Lung microvascular endothelial cell (primary cell): ENCODE results near the gene AMBRA1. TPM values are rescaled to one million over a fixed set of nuclear protein-coding genes. Genes with fewer than 3 reads are reported as not detected.

Source experiments
- DNase-seq, 2 donors: peaks; one replicate each; pipeline versions ENCODE4 v3.0.0 to v3.0.0-alpha.2; 2010; ENCODE audit warnings: low read depth in 2 of 2
- total RNA-seq: library from RNA; depleted of rRNA; stranded (reverse); fragments of >200 nt; gene quantifications from 2 replicates; pipeline ENCODE4 v1.2.1, GENCODE V29; 2014

AMBRA1 gene
- total RNA-seq, 1 donor from 2014 or later = 15.3 TPM

DNA sequence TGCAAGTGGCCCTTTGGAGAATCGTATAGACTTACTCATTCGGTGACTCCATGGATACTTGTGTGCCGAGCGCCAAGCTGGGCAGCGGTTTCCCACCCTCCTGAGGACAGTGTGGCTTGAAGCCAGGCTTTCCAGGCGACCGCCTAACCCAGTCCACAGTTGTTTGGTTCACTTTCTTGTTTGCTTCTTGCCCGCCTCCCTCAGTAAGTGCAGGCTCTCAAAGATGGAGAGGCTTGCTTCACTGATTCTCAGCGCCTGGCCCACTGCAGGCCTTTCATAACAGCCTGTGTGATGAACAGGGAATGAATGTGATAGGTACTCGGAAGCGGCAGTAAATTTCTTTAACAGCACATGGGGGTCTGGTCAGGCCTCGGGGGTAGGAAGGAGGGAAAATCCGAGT, 223.6 kb downstream of the AMBRA1 start:
- no peak for DNase-seq

DNA sequence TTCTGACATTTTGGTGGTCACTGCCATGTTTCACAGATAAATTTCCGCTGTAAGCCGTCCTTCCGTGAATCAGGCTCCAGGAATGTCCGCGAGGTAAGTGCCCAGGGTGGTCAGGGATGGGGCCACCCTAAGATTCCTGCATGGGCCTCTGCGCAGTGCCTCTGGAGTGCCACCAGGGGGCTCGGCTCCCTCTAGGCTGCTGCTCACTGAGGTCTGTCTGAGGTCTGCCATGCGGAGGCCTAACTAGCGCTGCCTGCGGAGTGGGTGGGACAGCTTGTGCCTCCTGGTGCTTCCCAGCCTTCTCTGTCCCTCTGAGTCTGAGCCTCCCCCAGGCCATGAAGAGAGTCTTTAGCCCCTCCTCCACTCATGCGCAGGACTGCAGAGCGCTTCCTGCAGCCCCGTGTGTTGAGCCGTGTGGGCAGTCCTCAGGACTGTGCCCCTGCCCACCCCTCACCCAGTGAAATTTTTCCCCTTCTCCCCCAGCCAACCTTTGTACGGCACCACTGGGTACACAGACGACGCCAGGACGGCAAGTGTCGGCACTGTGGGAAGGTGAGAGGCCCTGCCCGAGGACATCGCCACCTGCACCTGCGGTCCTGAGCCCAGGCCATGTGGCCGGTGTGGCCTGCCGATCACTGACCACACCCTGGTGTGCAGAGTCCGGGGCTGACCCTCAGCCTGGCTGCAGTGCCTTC, 224.2 kb downstream of the AMBRA1 start:
- peak; percentile 79 to 82 for DNase-seq

DNA sequence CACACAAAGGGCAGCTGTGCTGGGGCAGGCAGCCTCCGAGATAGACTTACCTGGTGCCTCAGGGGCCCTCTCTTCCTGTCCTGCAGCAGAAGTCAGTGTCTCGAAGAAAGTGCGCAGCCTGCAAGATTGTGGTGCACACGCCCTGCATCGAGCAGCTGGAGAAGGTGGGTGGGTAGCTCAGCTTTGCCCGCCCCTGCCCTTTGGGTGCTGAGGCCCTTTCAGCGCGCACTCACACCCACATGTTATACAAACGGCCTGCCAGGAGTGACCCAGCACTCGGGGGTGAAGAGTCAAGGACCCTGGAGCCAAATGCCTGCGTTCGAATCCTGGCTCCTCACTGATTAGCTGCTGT, 225.9 kb downstream of the AMBRA1 start:
- no peak for DNase-seq

DNA sequence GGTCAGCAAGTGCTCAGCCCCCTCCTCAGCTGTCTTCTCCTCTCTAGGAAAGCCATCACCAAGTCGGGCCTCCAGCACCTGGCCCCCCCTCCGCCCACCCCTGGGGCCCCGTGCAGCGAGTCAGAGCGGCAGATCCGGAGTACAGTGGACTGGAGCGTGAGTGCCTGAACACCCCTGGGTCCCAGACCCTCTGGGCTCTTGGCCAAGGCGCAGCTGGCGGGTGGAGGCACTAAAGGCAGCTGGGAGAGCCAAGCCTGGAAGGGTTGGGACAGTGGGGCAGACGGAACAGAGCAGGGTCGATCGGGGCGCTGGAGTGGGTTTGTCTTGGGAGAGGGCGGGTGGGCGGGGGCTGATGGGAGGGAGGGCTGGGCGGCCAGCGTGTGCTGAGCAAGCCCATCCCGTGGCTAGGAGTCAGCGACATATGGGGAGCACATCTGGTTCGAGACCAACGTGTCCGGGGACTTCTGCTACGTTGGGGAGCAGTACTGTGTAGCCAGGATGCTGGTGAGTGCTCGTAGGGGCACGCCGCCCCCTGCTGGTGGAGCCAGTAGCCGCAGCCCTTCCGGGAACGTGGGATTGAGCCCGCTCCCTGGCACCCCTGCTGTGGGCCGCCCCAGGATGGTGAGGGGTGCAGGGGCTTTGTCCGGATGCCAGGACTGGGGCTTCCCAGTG, 226.4 kb downstream of the AMBRA1 start:
- DNase-seq = peak; percentile 62 to 74

DNA sequence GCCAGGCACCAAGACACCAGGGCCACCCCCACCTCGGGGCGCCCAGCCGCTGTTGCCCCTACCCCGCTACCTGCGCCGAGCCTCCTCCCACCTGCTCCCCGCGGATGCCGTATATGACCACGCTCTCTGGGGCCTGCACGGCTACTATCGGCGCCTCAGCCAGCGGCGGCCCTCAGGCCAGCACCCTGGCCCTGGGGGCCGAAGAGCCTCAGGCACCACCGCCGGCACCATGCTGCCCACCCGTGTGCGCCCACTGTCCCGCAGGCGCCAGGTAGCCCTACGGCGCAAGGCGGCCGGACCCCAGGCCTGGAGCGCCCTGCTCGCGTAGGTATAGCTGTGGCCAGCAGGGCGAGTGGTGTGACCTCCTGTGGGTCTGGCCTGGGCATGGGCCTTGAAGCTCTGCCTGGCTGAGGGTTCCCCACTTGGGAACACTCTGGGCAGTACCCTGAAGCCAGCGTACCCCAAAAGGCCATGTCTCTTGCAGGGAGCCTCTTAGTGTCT, 227.1 kb downstream of the AMBRA1 start:
- no peak for DNase-seq

DNA sequence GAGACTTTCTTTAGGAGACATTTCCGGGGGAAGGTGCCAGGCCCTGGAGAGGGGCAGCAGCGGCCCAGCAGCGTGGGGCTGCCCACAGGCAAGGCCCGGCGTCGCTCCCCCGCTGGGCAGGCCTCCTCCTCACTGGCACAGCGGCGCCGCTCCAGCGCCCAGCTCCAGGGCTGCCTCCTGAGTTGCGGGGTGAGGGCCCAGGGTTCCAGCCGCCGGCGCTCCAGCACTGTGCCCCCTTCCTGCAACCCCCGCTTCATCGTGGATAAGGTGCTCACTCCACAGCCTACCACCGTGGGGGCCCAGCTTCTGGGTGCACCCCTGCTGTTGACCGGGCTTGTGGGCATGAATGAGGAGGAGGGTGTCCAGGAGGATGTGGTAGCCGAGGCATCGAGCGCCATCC, 227.6 kb downstream of the AMBRA1 start:
- DNase-seq = no peak

DNA sequence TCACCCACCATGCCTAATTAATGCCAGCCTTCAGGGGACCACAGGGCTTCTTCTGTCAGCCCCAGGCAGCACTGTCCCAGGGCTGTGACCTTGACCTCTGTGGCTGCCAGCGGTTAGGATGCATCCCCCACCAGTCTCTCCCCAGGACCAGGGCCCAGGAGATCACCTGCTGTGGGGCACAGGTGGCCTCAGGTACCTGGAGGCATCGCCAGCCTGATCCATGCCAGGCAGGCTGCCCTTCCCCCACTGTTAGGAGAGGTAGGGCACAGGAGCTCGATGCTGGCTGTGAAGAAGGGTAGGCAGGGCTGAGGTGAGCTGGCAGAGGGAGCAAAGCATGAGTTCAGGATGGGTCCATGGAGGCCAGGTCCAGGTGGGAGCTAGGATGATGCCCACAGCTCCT, 229.0 kb downstream of the AMBRA1 start:
- DNase-seq = no peak

DNA sequence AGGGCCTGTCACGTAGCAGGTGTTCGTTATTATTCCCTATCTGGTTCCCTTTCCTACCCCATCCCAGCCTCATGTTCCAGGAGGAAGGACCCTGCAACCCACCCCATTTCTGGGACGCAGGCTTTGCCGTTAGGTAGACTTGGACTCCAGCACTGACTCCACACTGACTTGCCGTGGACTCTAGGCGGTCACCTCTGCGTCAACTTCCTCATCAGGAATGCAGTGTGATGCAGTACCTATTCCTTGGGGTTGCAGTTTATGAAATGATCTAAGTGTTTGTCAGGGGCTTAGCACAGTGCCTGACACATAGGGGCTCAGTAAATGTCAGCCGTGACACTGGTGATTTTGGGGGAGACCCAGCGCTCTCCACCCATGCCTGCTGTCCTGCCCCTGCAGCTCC, 229.8 kb downstream of the AMBRA1 start:
- peak in 1 of 2 donors; percentile 37 for DNase-seq

DNA sequence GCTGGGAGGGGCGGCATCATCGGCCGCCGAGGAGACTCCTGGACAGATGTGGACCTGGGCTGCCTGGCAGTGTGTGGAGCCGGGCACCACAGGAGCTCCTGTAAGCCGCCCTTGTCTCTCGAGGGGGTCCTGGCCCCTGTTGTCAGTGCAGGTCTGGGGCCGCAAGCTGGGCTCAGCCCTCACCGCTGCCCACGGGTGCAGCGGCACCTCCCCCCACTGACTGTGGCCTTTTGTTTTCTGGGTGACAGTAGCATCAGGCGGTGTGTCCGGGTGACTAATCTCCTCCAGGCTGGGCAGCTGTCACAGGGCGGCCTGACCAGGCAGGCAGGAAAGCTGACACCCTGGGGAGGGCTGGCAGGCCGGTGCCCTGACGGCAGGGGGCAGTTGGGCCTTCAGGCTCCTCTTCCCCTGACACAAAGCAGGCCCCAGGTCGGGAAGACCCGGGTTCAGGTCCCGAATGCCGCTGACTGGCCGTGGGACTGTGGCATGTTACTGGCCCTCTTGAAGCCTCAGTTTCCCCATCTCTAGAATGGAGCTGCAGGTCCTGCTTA, 230.3 kb downstream of the AMBRA1 start:
- DNase-seq = peak; percentile 83 to 96

DNA sequence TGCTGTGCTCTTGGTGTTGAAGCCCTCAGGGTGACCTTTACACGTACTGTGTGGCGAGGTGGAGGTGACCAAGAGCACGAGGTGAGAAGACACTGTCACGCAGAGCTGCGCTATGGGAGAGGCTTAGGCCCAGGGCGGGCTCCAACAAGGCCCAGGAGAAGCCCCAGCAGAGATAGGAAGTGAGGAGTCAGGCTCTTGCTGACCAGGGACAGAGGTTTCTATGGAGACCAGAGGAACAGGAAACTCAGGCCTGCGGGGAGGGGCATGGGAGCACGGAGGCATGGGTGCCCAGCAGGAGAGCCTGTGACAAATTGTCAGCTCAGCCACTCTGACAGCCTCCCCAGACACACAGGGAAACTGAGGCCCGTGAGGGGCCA, 230.8 kb downstream of the AMBRA1 start:
- DNase-seq = peak; percentile 94 to 96

DNA sequence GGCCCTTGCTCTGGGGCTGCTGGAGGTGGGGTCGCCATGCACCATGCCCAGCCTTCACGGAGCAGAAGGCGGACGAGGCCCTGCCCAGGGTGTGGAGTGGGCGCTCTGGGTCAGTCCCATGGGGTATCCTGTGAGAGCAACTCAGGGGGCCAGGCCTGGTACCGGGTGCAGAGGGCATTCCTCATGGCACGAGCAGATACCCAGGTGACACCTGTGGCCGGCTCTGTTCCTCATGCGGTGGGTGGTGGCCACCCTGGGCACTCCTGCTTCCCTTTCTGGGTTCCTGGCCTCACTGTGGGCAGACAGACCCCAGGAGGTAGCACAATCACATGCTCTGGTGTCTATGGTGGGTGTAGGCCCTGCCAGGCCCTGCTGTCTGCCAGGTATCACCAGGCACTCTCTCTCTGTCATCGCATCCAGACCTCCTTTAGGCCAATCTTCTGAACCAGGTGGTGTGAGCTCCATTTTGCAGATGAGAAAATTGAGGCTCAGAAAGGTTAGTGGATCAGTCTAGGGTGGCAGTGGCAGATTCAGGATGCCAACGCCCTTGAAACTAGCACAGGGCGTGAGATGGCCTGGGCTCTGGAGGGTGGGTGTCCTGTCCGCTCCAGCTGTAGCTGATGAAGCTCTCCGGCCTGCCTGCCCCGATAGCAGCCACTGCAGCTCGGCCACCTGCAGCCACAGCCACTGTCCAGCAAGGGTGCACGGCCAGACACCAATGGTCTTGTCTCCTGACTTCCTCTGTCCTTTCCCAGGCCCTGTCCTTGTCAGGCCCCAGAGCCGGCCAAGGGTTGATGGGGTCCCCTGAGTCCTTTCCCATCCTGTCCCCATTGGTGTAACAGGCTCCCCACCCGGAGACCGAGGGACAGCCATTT, 231.4 kb downstream of the AMBRA1 start:
- DNase-seq = peak in 1 of 2 donors; percentile 26

DNA sequence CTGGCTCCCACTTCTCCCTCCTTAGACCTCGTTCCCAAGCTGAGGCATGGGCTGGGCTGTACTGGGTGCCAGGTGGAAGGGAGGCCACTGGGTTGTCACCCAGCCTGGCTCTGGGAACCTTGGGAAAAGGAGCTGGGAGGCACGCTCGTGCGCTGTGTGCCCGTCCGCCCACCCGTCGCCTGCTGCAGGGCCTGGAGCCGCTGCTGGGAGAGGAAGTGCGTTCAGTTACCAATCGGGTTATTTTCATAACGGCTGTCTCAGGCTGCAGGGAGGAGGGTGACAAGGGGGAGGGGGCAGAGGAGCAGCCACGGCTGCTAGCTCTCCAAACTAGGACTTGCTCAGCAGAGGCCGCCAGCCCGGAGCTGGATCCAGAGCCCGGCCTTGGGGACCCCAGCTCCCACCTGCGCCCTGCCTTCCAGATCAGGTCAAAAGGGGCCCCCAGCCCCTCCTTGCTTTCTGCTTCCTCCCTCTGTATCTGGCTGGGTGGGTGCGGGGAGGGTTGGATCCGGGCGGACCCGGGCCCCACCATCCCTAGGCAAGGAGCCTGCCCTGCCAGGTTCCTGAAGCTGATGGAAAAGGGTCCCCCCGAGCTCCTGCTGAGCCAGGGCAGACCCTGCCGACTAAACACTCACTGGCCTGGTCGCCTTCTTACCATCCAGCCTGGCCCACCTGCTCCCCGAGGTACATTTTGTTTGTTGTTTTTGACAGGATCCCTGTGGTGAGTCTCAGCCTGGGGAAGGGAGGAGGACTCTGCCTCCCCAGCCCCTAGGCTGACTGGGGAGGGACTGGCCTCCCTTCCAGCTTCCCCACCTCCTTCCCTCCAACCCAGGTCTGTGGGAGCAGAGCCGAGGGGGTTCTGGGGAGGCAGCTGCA, 232.3 kb downstream of the AMBRA1 start:
- peak; percentile 76 to 83 for DNase-seq

DNA sequence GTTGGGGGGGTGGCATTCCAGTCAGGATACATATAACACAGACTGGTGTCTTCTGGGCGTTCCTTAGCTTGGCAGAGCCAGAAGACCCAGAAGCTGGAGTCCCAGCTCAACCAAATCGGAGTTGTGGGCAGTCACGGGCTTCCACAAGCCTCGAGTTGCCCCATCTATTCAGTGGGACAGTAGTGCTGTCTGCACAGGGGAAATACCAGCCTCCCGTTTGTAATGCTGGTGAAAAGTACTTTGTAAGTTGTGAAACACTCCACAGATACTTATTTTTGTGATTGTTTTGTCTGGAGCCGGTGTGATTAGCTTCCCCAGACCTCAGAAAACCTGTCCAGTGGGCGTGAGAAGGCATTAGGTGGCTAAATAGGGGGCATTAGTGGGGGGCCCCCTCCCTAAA, 232.9 kb downstream of the AMBRA1 start:
- DNase-seq = no peak

DNA sequence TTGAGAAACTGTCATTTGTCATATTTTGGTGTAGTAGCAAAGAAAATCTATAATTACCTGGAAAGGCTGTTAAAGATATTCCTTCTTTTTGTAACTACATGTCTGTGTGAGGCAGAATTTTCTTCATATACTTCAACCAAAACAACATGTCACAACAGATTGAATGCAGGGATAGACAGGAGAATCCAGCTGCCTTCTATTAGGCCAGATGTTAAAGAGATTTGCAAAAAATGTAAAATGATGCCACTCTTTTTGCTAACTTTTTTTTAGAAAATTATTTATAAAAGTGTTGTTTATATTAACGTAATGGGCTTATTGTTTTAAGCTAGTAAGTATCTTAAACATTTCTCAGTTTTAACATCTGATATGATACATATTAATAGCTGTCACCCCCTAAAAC, 233.9 kb downstream of the AMBRA1 start:
- no peak for DNase-seq

DNA sequence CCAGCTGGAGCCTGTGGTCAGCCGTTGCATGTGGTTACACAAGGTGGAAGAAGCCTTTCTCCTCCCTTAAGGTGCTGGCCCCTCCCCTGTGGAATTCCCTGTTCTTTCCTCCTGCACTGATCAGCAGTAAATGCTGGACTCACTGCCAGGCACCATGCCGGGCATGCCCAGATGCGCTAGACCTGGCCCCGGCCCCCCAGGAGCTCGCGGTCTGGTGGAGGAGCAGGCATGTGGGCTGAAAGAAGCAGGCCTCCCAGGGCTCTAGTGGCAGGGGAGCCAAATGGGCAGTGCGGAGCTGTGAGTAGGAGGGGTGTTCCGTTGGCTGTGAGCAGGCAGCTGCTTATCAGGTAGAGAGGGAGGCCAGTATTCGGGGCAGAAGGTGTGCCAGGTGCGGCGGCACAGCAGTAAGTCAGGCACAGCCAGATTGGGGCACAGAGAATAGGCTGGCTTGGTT, 236.3 kb downstream of the AMBRA1 start:
- no peak for DNase-seq

DNA sequence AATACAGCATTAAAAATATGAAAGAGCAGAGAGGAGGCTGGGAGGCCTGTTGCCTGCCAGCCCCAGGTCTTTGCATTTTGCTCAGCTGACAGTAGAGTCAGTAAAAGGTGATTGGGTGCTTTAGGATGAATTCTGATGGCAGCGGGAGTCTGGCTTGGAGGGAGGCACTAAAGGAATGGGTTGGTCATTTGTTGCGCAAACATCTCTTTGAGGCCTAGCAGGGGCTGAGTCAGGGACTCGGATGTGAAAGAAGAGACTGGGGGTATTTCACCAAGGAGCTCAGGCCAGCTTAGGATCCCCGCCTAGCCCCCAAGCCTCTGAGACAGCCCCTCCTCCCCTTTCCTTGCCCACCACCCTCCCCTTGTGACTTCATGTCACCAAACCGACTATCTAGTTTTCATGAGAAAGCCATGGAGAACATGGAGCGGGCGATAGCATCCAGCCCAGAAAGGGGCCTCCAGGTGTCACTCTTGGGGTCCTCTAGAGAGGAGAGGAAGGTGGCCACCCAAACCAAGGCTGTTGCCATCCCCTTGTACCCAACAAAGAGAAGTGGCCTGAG, 236.8 kb downstream of the AMBRA1 start:
- DNase-seq = no peak

DNA sequence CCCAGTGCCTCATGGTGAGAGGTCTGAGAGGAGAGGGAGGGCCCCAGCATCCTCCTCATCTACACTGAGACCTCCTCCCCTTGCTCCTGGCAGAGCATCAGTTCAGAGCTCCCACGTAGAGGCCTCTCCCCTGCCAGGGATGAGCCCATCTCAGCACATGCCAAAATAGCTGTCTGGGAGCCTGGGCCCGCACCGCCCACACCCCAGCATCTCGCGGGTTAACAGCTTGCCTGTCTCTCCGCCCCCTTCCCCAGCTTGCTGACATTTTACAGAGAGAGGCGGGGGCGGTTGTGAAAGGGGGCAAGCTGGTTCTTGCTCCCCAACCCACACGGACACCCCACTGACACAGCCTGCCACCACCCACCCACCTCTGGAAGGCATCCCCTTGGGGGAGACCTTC, 240.1 kb downstream of the AMBRA1 start:
- no peak for DNase-seq

DNA sequence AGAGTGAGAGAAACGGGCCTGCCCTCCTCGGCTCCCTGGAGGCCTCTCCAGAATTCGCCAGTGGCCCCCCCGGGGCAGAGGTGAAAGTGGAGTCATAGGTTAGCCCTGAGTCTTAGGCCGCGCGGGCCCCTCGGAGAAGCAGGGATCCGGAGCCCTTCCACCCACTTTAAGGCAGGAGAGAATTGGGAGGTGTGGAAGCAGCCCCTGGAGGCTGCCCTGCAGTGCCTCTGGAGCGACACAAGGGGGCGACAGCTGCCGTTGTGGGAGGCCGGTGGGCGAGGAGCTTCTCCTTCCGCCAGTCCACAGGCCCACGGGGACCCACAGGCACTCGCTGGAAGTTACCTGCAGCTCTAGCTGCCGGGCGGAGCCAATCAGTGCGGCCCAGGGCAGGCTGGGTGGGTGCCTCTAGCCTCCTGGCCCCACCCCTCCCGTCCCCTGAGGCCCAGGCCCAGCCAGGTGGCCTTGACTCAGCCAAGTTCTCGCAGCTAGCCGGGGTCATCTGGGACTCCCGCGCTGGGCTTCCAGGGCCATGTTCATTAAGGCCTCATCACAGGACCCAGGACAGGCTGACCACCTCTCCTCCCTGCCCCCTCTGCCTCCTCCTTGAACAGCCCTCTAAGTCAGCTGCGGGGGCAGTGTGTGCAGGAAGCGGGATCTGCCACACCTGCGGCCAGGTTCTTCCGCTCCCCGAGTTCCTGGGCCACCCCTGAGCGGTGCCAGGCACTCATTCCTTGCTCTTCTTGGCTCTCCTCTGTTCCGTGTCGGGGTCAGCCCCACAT, 241.6 kb downstream of the AMBRA1 start:
- peak; percentile 62 to 78 for DNase-seq

DNA sequence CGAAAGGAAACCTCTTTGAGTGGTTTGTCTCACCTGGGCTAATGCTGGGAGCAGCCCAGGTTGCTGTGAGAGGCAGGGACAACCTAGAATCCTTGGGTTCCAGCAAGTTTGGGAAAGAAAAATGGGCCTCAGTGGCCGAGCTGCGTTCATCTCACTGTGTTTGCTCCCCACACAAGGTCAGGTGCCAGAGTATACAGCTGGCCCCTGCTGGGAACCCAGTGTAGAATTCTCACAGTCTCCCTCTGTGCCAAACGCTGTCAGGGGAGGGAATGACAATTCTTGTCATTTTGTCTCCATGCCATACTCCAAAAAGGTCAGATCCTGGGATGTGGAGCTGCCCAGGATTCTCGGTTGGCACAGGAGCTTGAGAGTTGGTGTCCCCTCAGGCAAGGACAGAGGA, 242.2 kb downstream of the AMBRA1 start:
- DNase-seq = no peak

DNA sequence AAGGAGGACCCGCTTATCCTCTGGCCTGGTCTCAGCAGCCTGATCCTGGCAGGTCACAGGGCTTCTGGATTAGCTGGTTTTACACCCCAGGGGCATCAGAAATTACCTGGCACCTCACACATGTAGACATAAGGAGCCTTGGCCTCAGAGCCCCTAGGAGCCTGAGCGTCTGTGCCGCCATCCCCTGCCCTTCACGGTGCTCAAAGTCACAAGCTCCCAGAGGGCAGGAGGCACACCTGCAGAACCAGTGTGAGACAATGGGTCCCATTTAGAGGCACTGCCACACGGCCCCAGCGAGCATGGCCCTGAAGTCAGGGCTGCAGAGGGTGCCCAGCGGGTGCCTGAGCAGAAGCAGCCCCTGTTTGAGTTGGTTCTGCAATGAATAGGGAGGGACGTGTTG, 242.7 kb downstream of the AMBRA1 start:
- no peak for DNase-seq
